DOHH2 (cell line): ENCODE results near the gene ESRRB.

Source experiments
- CTCF ChIP-seq: fragments of 200-600 bp; sonication (generic); IDR thresholded peaks from one replicate; pipeline ENCODE4 v1.5.1; 2014; ENCODE audit warnings: antibody characterized with exemption, mild to moderate bottlenecking, low read depth, low read length; ENCODE audit not compliant: poor library complexity, severe bottlenecking
- EZH2phosphoT487 ChIP-seq: fragments of 200-600 bp; sonication (generic); IDR thresholded peaks from 2 replicates; pipeline ENCODE4 v1.6.1; 2017; ENCODE audit warnings: borderline replicate concordance, mild to moderate bottlenecking, antibody characterized with exemption, low read length, moderate library complexity, mixed read lengths

GRCh38 chr14:76426161-76426696, 50.3 kb downstream of the ESRRB start:
- TF ChIP-seq CTCF (no peak), EZH2phosphoT487 (no peak)
